ENCODE measurements around the gene ATAD3C.

ATAD3C gene

DNA sequence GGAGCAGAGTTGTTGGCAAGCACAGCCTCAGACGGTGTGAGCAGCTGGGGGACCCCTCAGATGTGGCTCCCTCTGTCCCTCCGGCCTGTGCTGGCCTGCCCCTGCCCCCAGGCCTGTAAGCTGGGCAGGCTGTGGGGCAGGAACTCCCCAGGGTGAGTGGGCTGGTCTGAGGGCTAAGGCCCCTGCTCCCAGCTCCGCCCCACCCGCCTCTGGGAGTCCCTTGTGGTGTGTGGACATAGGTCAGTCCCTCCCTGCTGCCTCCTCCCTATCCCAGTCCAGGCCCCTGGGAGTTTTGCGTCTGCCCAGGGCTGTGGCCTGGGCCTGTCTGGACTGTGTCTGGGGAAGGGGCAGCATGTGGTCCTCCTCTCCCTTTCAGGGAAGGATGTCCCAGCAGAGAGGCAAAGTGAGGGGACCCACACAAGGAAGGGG lies 17.6 kb upstream of the ATAD3C start:
- DNase-seq (ENCODE audit: low read depth in 2 of 2): no peak

DNA sequence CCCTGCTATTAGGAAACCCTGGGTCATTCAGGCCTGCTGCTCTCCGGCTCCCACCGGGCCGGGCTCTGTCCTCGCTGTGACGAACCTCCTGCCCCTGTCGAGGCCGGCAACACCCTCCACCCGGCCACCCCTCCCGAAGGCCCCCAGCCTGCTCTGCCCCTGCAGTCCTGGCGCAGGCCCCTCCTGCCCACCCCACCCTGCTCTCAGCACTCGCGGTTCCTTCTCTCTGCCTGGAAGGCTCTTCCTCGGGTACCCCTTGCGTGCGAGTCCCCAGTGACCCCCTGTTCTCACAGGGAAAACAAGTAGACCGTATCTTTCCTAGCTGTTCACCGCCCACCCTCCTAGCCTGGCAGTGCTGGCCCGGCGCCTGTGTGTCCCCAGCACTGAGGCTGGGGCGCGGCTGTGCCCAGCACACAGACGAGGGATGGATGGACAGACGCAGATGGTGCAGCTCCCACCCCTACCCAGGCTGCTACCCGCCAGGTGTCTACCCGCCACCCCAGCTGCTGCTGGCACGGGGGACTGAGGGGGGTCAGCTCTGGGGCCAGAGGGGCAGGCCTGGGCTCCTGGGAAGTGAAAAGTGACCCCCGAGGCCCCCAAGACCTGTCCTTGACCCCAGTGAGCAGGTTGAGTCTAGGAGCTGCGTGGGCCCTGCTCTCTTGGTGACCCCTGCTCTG lies 17.1 kb upstream of the ATAD3C start:
- no peak for DNase-seq (ENCODE audit: low read depth in 2 of 2)

DNA sequence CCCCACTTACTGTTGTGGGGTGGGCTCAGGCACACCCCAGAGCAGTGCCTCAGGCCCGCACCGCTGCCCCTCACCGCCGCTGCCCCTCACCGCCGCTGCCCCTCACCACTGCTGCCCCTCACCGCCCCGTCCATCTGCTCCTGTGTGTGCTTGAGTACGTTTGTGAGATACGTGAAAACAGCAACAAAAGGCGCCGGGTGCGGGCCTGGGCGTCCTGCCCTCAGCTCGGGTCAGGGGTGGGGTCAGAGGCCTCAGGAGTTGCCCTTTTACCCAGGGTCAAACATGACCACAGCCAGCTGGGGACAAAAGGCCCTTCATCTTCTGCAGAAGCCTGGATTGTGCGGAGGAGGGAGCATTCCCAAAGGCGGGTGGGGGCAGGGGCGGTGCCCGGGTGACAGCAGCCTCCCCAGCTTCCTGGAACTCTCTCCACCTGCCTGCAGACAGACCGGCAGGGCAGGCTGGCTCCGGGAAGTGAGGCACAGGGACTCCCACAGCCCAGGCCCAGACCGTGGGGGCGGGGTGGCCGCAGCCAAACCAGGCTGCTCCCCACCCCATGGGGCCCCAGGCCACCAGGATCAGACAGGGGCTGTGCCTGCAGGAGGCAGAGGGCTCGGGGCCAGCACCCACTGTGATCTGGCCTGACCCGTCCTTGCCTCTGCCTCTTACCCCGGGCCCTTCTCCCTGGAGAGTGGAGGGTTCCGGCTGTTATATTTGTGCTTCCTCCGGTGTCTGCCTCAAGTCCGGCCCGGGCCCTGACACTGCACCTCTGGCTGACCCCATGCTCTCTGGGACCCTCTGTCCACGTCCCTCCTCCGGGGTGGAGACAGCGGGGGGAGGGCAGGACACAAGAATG lies 16.3 kb upstream of the ATAD3C start:
- DNase-seq (ENCODE audit: low read depth in 2 of 2): no peak

DNA sequence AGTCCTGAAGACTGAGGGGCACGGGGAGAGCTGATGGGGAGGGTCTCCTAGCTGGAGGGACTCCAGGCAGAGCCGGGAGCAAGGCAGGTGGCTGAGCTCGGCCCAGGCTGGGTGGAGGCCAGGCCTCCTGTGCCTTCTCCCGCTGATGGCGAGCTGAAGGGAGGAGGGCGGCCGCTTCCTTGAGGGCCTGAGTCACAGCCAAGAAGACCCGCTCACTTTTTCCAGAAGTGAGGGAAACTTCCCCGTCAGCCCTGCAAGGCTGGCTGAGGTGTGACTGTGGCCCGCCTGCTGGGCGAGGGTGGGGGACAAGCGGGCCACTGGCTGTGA lies 15.7 kb upstream of the ATAD3C start:
- peak; percentile 49 to 62 for DNase-seq (ENCODE audit: low read depth in 2 of 2)

DNA sequence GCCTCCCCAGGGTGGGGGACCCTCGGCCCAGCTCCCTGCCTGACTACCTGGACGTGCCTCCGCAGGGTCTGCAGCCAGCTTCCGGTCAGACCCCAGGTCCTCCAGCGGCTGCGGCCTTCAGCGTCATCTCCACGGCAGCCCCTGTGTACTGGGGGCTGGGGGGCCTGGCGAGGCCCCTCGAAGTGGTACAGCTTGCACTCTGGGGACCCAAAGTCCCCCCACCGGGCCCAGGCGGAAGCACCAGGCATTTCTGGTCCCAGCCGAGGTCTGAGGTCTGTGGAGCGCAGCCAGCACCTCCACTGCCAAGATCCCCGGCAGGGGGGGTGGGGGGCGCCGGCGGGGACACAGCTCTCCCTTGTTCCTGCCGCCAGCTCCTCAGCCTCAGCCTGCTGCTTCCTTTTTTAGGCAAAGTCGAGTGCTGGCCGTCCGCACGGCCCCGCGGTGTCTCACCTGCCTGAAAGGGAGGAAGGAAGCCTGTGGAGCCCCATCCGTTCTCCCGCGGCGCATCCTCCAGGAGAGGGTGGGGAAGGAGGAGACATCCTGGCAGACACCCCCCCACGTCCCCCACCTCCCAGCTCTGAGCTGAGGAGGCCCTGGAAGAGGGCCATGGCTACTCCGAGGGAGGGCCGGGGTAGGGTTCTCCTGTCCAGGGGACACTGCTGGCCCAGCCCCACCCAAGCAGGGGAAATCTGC lies 15.2 kb upstream of the ATAD3C start:
- no peak for DNase-seq (ENCODE audit: low read depth in 2 of 2)

GRCh38 chr1:1434824-1435105 lies 14.7 kb upstream of the ATAD3C start:
- DNase-seq (ENCODE audit: low read depth in 2 of 2): no peak

- peak; percentile 36 to 57 for DNase-seq (ENCODE audit: low read depth in 2 of 2)
Observed at GRCh38 chr1:1435106-1435903, 14.2 kb upstream of the ATAD3C start, which contains the start of gene VWA1. Gene VWA1 (plus strand): TSS chr1:1435690. CDS start chr1:1435749, 59 bp downstream.

DNA sequence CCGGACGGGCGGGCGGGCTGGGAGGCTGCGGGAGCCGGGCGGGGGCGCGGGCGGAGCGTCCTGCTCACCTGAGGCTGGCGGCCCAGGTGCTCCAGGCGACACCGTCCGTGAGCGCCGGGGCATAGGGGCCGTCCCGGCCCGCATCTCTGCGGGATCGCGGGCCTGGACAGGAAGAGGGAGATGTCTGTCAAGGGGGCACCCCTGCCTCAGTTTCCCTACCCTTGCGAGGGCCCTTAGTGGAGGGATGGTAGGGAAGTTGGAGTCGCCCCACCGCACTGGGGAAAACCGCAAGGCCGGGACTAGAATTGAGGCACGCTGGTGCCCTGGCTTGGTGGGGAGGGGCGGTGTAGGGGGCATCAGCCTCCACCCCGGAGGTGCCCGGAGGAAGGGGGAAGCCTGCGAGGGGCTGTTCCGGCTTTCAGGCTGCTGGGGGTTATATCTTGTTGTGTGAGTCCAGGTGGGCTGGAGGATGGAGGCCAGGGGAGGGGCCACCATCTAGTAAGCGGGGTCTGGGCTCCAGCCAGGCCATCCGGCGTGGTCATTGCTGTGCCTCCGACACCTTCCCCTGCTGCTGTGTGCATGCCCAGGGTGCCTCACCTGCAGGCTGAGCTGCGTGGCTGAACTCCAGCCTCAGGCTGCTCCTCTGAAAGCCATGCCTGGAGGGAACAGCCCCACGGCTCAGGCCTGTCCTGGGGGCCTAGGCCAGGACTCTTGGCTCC lies 13.4 kb upstream of the ATAD3C start:
- no peak for DNase-seq (ENCODE audit: low read depth in 2 of 2)

DNA sequence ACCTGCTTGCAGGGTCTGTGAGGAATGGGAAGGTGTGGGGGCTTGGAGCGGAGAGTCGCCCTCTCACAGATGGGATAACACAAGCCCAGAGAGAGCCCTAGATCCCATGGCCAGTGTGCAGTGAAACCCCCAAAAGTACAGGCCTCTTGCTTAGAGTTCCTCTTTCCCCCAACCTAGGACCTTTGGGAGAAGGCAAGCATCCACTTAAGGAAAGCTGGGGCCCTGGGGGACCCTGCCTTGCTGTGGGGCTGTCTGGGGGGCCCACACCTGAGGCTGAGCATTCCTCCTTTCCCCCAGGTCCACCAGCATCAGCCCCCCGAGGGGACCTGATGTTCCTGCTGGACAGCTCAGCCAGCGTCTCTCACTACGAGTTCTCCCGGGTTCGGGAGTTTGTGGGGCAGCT lies 12.9 kb upstream of the ATAD3C start:
- no peak for DNase-seq (ENCODE audit: low read depth in 2 of 2)

DNA sequence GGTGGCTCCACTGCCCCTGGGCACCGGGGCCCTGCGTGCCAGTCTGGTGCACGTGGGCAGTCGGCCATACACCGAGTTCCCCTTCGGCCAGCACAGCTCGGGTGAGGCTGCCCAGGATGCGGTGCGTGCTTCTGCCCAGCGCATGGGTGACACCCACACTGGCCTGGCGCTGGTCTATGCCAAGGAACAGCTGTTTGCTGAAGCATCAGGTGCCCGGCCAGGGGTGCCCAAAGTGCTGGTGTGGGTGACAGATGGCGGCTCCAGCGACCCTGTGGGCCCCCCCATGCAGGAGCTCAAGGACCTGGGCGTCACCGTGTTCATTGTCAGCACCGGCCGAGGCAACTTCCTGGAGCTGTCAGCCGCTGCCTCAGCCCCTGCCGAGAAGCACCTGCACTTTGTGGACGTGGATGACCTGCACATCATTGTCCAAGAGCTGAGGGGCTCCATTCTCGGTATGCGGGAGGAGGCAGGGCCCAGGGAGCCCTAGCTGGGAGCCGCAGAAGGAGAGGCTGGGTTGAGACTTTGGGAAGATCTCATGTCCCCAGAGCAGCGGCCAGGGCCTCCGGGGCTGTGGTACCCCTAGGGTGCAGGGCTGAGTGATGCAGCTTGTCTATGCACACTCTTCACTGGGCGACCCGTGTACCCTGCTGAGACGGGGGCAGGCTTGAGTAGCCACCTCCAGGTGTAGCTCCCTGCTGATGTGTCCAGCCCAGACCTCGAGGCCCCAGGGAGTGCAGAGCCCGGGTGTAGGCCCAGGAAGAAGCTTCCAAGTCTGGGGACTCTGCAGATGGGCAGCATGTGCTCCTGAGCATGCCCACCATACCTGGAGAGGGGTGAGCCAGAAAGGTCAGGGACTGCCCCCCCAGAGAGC lies 12.2 kb upstream of the ATAD3C start:
- no peak for DNase-seq (ENCODE audit: low read depth in 2 of 2)

GRCh38 chr1:1437904-1438376 lies 11.5 kb upstream of the ATAD3C start:
- no peak for DNase-seq (ENCODE audit: low read depth in 2 of 2)

DNA sequence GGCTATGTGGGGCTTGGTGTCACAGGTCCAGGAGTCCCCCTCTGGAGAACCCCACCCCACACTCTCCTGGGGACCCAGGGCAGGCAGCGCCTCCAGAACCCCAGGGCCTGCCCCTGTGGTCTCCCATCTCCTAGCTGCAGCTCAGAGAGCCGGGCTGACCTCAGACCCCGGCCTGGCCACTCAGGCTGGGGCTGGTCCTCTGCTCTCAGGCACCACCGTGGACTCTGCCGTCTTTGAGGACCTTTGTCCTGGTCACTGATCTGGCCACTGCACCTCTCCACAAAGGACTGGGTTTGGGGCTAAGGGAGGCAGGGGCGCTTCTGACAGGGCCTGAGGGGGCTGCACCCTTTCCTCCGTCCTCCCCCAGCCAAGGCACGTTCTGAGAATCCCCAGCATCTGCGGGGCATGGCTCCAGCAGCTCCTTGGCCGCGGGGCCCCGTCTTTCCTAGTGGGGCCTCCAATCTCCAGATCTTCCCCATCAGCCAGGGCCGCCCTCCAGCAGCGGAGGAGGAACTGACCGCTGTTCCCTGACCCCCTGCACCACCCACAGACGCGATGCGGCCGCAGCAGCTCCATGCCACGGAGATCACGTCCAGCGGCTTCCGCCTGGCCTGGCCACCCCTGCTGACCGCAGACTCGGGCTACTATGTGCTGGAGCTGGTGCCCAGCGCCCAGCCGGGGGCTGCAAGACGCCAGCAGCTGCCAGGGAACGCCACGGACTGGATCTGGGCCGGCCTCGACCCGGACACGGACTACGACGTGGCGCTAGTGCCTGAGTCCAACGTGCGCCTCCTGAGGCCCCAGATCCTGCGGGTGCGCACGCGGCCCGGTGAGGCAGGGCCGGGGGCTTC lies 10.7 kb upstream of the ATAD3C start:
- no peak for DNase-seq (ENCODE audit: low read depth in 2 of 2)

- DNase-seq (ENCODE audit: low read depth in 2 of 2): no peak
Observed at GRCh38 chr1:1439546-1440261, 9.8 kb upstream of the ATAD3C start.

DNA sequence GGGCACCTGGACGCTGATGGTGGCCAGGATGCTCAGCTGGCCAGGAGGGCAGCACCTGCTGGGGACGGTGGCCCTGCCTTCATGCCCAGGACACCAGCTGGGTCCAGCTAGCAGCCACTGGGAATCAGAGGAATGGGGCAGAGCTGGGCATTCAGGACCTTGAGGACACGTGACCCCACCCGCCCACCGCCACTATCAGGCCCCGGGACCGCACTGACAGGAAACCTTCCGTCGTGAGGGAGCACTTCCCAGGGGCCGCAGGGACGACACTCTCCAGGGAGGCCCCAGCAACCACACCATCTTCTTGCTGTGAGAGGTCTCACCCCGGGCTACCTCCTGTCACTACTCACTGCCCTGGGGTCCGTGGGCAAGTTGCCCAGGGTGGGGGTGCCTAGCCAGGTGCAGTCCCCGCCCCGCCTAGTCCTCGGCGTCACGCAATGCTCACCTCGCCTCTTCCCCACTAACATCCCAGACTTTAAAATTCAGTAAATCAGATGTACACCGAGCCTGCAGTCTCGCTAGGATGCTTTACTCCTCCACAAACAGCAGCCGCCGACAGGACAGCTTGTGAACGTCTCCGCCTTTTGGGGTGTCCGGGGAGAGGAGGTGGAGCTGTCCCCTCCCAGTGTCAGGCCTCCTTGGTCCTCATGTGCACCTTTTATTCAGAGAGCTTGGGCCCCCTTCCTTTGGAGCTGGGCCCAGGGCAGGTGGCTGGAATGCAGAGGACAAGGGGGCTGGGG lies 9.1 kb upstream of the ATAD3C start:
- no peak for DNase-seq (ENCODE audit: low read depth in 2 of 2)

DNA sequence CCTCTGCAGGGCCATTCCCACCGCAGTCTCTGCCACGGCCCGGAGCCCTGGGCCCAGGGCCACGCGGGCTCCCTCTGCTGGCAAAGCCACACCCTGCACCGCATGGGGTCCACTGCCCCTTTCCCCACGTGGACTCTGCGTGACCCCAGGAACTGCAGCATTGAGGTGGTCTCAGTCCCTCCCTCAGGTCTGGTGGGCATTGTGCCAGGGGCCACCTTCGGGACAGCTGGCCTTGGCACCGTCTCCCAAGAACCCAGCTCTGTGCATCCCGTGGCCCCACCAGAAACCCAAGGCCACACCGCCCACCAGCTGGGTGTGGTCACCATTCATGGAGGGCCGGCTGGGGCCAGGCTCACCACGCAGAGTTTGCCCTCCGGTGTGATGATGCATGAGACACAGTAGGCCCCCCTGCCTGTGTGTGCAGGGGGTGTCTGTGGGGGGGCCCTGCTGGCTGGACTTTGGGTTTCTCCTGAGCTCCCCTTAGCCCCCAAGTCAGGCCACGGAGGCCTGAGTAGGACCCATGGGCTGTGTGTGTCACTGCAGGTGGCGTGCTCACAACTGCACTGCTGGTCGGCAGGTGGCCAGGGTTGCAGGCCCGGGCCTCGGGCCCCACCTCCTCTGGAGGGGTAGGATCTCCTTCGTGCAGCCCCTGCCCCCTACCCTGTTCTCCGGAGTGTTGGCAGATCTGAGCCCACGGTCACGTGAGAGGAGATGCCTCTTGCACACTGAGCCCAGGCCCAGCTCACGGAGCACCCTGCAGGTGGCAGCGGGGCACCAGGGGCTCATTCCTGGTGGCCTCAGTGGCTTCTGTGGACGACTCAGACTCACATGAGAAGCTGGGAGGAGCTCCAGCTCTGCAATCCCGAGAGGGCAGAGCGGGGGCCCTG lies 8.2 kb upstream of the ATAD3C start:
- DNase-seq (ENCODE audit: low read depth in 2 of 2): peak in 1 of 2 experiments; percentile 57

DNA sequence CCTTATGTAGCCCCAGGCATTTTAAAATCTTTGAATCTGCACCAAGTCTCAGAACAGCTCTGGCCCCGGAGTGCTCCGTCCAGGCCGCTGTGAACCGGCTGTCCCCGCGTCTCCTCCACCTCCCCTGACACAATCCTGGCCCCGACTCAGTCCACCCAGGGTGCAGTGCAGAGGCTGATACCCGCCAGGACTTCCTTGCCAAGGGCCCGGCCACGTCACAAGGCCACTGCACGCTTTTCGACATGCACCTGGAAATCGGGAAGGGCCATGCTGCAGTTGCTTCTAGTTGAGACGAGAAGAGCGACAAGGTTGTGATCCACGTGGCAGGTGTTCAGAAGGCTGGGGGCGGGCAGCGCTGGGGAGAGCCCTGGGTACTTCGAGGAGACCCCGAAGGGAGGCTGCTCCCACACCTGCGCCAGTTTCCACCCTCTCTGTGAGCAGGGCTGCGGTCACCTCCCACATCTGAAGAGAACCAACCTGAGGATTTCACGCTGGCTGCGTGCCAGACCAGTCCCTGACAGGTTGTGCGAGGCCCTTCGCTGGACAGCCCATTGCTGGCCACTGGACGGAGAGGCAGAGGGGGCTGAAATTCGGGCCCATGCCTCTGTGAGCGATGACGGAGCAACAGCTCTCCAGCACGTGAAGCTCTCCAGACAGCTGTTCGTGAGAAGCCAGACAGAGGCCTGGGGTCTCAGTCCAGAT lies 7.3 kb upstream of the ATAD3C start:
- no peak for DNase-seq (ENCODE audit: low read depth in 2 of 2)
